GM23338 (cell line): Measurements from ENCODE around the gene ING4. TPM values are rescaled to one million over a fixed set of nuclear protein-coding genes. Genes with fewer than 3 reads are reported as not detected.

Experiments
- ATAC-seq: fragments of 200-7000 bp; cut with Tn5 transposase; 3 replicates; pipeline ENCODE4 v1.9.1; 2020
- DNase-seq: peaks from one replicate; pipeline ENCODE4 v3.0.0-alpha.2; 2015; ENCODE audit warnings: low spot score
- H2AFZ ChIP-seq: fragments of 200-600 bp; sonication (generic); 2 replicates; pipeline ENCODE4 v1.8.0; 2016; ENCODE audit warnings: antibody characterized with exemption, mild to moderate bottlenecking, moderate library complexity
- H3F3A ChIP-seq: fragments of 200-600 bp; sonication (generic); replicated peaks from 2 replicates; pipeline ENCODE4 v1.8.0; 2017; ENCODE audit warnings: antibody characterized with exemption, mixed run types, low read depth
- H3K27ac ChIP-seq: fragments of 200-600 bp; sonication (generic); 2 replicates; pipeline ENCODE4 v1.6.1; 2016; ENCODE audit warnings: low read depth
- H3K27me3 ChIP-seq: fragments of 200-600 bp; sonication (generic); 2 replicates; pipeline ENCODE4 v1.8.0; 2016; ENCODE audit warnings: mild to moderate bottlenecking, mixed run types, moderate library complexity; ENCODE audit not compliant: insufficient read depth
- H3K36me3 ChIP-seq: fragments of 200-600 bp; sonication (generic); 2 replicates; pipeline ENCODE4 v1.8.0; 2016; ENCODE audit warnings: mild to moderate bottlenecking; ENCODE audit not compliant: insufficient read depth
- H3K4me1 ChIP-seq: fragments of 200-600 bp; sonication (generic); 2 replicates; pipeline ENCODE4 v1.8.0; 2016; ENCODE audit warnings: mild to moderate bottlenecking, moderate library complexity; ENCODE audit not compliant: insufficient read depth
- H3K4me2 ChIP-seq: fragments of 200-600 bp; sonication (generic); 2 replicates; pipeline ENCODE4 v1.7.1; 2017; ENCODE audit warnings: mixed run types
- H3K4me3 ChIP-seq: fragments of 200-600 bp; sonication (generic); 2 replicates; pipeline ENCODE4 v1.6.1; 2016; ENCODE audit warnings: mixed run types
- H3K79me2 ChIP-seq: fragments of 200-600 bp; sonication (generic); replicated peaks from 2 replicates; pipeline ENCODE4 v1.8.0; 2017; ENCODE audit warnings: mild to moderate bottlenecking; ENCODE audit not compliant: insufficient read depth
- H3K9me2 ChIP-seq: fragments of 200-600 bp; sonication (generic); 2 replicates; pipeline ENCODE4 v1.8.0; 2017; ENCODE audit not compliant: insufficient read depth
- H4K20me1 ChIP-seq: fragments of 200-600 bp; sonication (generic); replicated peaks from 2 replicates; pipeline ENCODE4 v1.8.0; 2017; ENCODE audit warnings: mild to moderate bottlenecking; ENCODE audit not compliant: insufficient read depth
- H3K27ac Mint-ChIP-seq: 2 replicates; pipeline ENCODE4 v1.8.0; 2020; ENCODE audit warnings: inconsistent platforms, mild to moderate bottlenecking, moderate library complexity, mixed read lengths
- H3K27me3 Mint-ChIP-seq: 3 replicates; pipeline ENCODE4 v1.8.0; 2022; ENCODE audit warnings: low read depth, mild to moderate bottlenecking, moderate library complexity, mixed read lengths, inconsistent platforms; ENCODE audit not compliant: insufficient read depth, poor library complexity
- H3K36me3 Mint-ChIP-seq: 3 replicates; pipeline ENCODE4 v1.8.0; 2021; ENCODE audit warnings: low read depth, mild to moderate bottlenecking, inconsistent platforms, moderate library complexity, mixed read lengths
- H3K4me1 Mint-ChIP-seq: 3 replicates; pipeline ENCODE4 v1.8.0; 2020; ENCODE audit warnings: mild to moderate bottlenecking, inconsistent platforms, mixed read lengths
- H3K4me3 Mint-ChIP-seq: 3 replicates; pipeline ENCODE4 v1.8.0; 2021; ENCODE audit warnings: moderate library complexity, mild to moderate bottlenecking, inconsistent platforms, mixed read lengths
- H3K9me3 Mint-ChIP-seq: 3 replicates; pipeline ENCODE4 v1.8.0; 2020; ENCODE audit warnings: moderate library complexity, mild to moderate bottlenecking, inconsistent platforms, mixed read lengths
- CREB1 ChIP-seq: fragments of 250-450 bp; sonication (Bioruptor Pico); IDR thresholded peaks from 2 replicates; pipeline ENCODE4 v1.5.0; 2020; ENCODE audit warnings: low read depth, mild to moderate bottlenecking, moderate library complexity
- CTCF ChIP-seq, 2 experiments: fragments of 200-600 bp in 1 of 2; sonication (generic) in 1 of 2; conservative IDR thresholded peaks; 2 replicates each; pipeline versions ENCODE4 v1.5.1 to v1.6.1; 2016 to 2017; ENCODE audit warnings: antibody characterized with exemption in 2 of 2, low read depth in 2 of 2, mild to moderate bottlenecking in 2 of 2, moderate library complexity in 1 of 2
- ETS1 ChIP-seq: IDR thresholded peaks from 2 replicates; pipeline ENCODE4 v1.6.1; 2016; ENCODE audit warnings: antibody characterized with exemption
- EZH2 ChIP-seq: fragments of 200-600 bp; sonication (generic); IDR thresholded peaks from one replicate; pipeline ENCODE4 v1.8.0; 2017; ENCODE audit warnings: antibody characterized with exemption, mild to moderate bottlenecking, low read depth; ENCODE audit not compliant: unreplicated experiment
- EZH2phosphoT487 ChIP-seq: fragments of 200-600 bp; sonication (generic); IDR thresholded peaks from one replicate; pipeline ENCODE4 v1.8.1; 2018; ENCODE audit warnings: antibody characterized with exemption; ENCODE audit not compliant: unreplicated experiment
- JUNB ChIP-seq: IDR thresholded peaks from one replicate; pipeline ENCODE4 v1.6.1; 2016; ENCODE audit warnings: antibody characterized with exemption; ENCODE audit not compliant: unreplicated experiment
- NANOG ChIP-seq: IDR thresholded peaks from 2 replicates; pipeline ENCODE4 v1.6.1; 2016; ENCODE audit warnings: antibody characterized with exemption, borderline replicate concordance
- POLR2AphosphoS5 ChIP-seq: IDR thresholded peaks from 2 replicates; pipeline ENCODE4 v1.6.1; 2016; ENCODE audit warnings: antibody characterized with exemption, low read depth
- REST ChIP-seq: IDR thresholded peaks from one replicate; pipeline ENCODE4 v1.6.1; 2018; ENCODE audit warnings: antibody characterized with exemption; ENCODE audit not compliant: unreplicated experiment
- STAT1 ChIP-seq: IDR thresholded peaks from one replicate; pipeline ENCODE4 v1.6.1; 2016; ENCODE audit warnings: antibody characterized with exemption; ENCODE audit not compliant: unreplicated experiment
- ZNF114 ChIP-seq: fragments of 250-450 bp; sonication (Bioruptor Pico); IDR thresholded peaks from 2 replicates; pipeline ENCODE4 v1.5.0; 2020; ENCODE audit warnings: mild to moderate bottlenecking, moderate library complexity
- ZNF331 ChIP-seq: fragments of 250-450 bp; sonication (Bioruptor Pico); IDR thresholded peaks from 2 replicates; pipeline ENCODE4 v1.5.0; 2020; ENCODE audit warnings: low read depth, mild to moderate bottlenecking, moderate library complexity
- ZNF462 ChIP-seq: fragments of 250-450 bp; sonication (Bioruptor Pico); IDR thresholded peaks from 2 replicates; pipeline ENCODE4 v1.5.0; 2020; ENCODE audit warnings: mild to moderate bottlenecking, moderate library complexity
- polyA plus RNA-seq: library from polyadenylated mRNA; unstranded; fragments of >200 nt; fragmentation: Nextera tagmentation; extraction: Ambion mirVana; gene quantifications from 2 replicates; pipeline ENCODE4 v1.2.1, GENCODE V29; 2016
- total RNA-seq: library from RNA; depleted of rRNA; stranded (reverse); fragments of >200 nt; shearing (Covaris generic); gene quantifications from 2 replicates; pipeline ENCODE4 v1.2.3, GENCODE V29; 2014

The ING4 gene
- total and polyA plus RNA-seq, 2 experiments from 2014 or later = 22.0 to 29.6 TPM

- H3K4me1 Mint-ChIP-seq = peaks cover 27% of the 10 kb centered on the region
- H4K20me1 ChIP-seq = no peaks in the 10 kb centered on the region
- H3K36me3 ChIP-seq = no peaks in the 10 kb centered on the region
- H3K9me2 ChIP-seq = no peaks in the 10 kb centered on the region
- peak overlapping the region; percentile 97 for H2AFZ ChIP-seq
- peaks cover 4% of the 10 kb centered on the region for H3K9me3 Mint-ChIP-seq
- H3K4me3 Mint-ChIP-seq = peak overlapping the region; percentile 85
- H3F3A ChIP-seq = peaks cover 14% of the 10 kb centered on the region; the same call in 1 of the 2 replicates
- peak; percentile 42 for DNase-seq
- H3K4me2 ChIP-seq = peak overlapping the region; percentile 95
- H3K27ac ChIP-seq = no peak overlapping the region
- no peak for ATAC-seq
- H3K36me3 Mint-ChIP-seq = peaks cover 6% of the 10 kb centered on the region; the same call in 2 of the 3 replicates
- H3K79me2 ChIP-seq = 0 out of 2 replicates have a peak, but pooled peaks cover 3% of the 10 kb centered on the region
- peaks cover 36% of the 10 kb centered on the region for H3K27me3 Mint-ChIP-seq
- peak overlapping the region; percentile 90 for H3K4me3 ChIP-seq
- TF ChIP-seq JUNB (no peak), ETS1 (no peak), ZNF114 (no peak), ZNF462 (no peak), EZH2 (no peak), CTCF (conservative IDR thresholded peaks at IDR 0.05; ENCODE audit: low read depth in 2 of 2) (no peak), NANOG (no peak), CREB1 (CRISPR knock-in tag) (no peak), REST (no peak), ZNF331 (CRISPR knock-in tag) (no peak), EZH2phosphoT487 (no peak), POLR2AphosphoS5 (no peak), STAT1 (no peak)
- H3K4me1 ChIP-seq = peaks cover 15% of the 10 kb centered on the region
- H3K27me3 ChIP-seq = peaks cover 28% of the 10 kb centered on the region
- H3K27ac Mint-ChIP-seq = no peak overlapping the region
Measured at GRCh38 chr12:6701078-6701768, 38.3 kb upstream of the ING4 start.
